ENCODE results near the gene DAAM1.

The DAAM1 gene

GRCh38 chr14:59188461-59189090 is at the start of gene DAAM1:
DAAM1 (plus strand) TSS chr14:59188667; CDS start chr14:59263478, 74,811 bp downstream.
- peak; percentile 92 for DNase-seq

DNA sequence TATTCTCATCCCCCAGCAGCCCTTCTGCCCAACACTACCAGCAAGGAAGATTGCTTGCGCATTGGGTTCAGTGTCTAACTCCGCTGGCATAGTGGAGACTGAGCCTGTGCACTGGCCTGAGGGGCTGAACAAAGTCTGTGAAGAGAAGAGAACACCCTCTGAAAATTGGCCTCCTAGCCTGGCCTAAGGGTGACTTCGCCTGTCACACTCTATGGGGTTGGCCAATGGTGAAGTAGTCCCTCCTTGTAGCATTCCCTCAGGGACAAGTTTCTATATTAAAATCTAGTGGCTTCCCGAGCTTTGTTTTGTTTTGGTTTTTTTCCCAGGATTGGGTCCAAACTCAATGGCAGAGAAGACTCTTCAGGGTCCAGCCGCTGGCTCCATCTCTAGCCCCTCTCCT is 49.1 kb upstream of the DAAM1 start:
- DNase-seq, result no peak

- DNase-seq, result no peak
Observed at GRCh38 chr14:59140106-59140843, 48.2 kb upstream of the DAAM1 start.

GRCh38 chr14:59146484-59146883 is 42.0 kb upstream of the DAAM1 start:
- no peak for DNase-seq

DNA sequence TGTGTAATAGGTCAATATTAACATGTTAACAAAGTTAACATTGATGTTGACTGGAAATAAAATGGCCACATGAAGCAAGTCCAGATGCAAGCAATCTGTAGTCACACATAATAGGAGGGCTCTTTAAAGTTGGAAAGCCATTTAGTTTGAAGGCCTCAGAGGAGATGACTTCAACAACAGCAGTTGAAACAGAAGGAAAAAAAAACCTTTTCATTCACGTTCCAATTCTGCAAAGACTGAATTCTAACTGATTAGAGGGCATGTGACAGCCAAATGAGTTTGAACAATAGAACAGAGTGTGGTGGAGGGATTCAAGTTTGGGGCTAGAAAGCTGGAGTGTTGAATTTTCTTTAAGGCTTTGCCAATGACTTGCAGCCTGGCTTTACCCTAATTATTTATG is 41.5 kb upstream of the DAAM1 start:
- no peak for DNase-seq

DNA sequence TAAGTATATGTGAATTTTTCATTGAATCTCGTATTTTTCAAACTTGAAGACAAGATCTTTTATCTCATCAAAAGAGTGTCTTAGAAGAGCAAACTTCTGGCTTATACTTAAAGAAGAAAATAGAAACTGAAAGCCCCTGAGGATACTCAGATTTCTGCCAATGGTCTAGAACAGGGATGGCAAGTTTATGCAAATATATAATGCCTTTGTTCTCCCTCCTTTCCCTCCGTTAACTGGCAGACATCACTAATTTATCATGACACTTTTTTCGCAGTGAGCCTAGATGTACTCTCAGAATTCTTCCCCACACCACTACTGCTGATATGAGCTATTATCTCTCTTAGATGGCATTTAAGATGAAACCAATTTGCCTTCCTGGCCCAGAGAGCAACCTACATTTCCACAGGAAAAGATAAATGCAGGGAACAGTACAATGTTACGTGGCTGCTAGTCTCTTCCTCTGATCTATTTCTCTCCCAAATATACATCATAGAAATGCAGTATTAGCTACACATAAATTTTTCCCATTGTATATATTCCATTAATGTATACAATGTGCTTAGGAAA is 40.0 kb upstream of the DAAM1 start:
- DNase-seq, result no peak

DNA sequence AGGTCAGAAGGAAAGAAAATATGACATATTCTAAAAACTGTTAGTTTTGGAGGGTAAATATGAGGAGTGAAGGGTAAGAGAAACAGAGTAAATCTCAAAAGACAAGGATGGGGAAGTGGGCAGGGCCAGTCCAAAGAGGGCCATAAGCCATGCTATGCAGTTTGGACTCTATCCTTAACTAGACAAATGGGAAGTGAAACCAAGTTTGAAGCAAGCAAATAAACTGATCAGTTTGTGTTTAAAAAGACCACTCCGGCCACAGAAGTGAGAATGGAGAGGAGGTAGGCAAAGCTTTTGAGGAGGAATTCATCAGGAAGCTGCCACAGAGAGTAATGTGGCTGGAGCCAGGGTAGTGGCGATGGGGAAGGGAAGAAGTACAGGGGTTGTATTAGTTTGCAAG is 37.5 kb upstream of the DAAM1 start:
- no peak for DNase-seq

DNA sequence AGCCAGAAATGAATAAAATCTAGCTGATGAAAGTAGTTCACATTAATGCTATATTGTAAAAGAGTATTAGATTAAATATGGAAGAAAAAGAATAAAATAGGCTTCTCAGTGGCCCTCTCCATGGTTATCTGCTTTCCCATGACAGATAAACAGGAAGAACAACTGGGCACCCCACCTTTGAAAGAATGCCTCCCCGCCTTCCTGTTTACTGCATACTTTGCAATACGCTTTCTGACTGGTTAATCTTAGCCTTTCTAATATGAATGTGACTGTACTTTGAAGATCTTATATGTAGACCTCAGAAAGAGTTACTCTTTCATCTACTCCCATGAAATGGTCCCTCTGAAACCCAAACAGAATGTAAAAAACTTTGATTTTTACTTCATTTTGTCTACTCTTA is 34.1 kb upstream of the DAAM1 start:
- DNase-seq, result no peak

DNA sequence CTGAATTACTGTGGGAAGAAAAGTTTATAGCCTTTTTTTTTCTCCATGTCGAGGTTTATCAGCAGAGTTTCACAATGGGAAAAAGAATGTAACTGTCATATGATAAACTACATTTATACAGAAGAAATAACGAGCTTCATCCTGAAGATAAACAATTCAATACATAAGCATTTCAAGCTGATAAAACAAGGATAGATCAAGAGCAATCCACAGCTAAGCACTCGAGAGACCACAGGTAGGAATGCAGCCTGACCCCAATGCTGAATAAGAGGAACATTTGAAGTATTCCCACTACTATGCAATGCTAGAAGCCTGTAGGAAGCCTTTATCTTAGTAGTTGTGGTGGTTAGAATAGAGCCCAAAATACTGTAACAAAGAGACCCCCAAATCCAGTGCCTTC is 32.6 kb upstream of the DAAM1 start:
- DNase-seq, result no peak

GRCh38 chr14:59159169-59159568 is 29.3 kb upstream of the DAAM1 start:
- DNase-seq, result no peak

DNA sequence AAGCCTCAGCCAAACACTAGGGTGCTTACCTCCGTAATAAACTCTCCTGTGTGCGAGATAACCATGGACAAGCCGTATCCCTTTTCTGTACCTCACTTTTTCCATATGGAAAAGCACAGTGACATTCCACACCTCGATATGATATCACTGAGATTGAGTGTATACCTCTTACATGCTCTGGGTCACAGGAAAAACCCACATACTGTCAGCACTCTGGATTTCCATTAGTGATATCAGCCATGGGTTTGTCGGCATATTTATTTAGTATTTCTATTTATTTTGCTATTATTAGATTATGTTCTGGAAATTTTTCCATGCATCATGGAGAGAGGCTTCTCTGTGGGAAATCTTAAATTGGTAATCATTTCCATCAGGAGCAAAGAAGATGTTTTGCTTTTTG is 28.0 kb upstream of the DAAM1 start:
- no peak for DNase-seq

DNA sequence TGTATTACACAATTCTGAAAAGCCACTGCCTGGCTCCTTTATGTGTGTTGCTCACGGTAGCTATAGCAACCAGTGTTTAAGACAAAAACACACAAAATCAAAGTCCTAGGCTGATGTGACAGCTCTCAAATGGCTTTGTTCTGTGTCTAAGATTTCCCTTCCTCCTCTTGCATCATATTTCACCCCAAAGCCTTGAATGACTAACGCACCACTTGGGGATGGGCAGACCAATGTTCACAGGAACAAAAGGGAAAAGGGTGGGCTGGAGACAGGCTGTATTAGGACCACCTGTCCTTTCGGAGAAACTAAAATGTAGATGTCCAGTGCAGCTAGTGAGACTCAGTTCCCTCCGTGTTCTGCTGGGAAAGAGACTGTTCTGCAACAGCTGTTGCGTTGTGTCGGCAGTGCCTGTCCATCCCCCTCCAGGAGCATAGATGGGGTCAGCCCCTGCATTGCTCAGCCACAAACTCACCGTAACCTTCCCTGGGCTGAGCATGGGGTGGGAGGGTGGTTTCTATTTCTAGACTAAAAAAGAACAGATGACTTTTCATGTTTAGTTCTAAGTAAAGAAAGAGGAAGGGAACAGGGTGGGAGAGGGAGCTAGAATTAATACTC is 26.8 kb upstream of the DAAM1 start:
- DNase-seq, result no peak

DNA sequence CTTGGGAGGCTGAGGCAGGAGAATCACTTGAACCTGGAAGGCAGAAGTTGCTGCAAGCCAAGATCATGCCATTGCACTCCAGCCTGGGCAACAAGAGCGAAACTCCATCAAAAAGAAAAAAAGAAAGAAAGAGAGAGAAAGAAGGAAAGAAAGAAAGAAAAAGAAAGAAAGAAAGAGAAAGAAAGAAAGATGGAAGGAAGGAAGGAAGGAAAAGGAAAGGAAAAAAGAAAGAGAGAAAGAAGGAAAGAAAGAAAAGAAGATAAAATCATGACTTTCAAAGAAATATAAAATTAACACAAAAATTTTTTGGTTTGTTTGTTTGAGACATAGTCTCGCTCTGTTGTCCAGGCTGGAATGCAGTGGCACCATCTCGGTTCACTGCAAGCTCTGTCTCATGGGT is 22.2 kb upstream of the DAAM1 start:
- no peak for DNase-seq

GRCh38 chr14:59175404-59175803 is 13.1 kb upstream of the DAAM1 start:
- no peak for DNase-seq

GRCh38 chr14:59176765-59177164 is 11.7 kb upstream of the DAAM1 start:
- no peak for DNase-seq

DNA sequence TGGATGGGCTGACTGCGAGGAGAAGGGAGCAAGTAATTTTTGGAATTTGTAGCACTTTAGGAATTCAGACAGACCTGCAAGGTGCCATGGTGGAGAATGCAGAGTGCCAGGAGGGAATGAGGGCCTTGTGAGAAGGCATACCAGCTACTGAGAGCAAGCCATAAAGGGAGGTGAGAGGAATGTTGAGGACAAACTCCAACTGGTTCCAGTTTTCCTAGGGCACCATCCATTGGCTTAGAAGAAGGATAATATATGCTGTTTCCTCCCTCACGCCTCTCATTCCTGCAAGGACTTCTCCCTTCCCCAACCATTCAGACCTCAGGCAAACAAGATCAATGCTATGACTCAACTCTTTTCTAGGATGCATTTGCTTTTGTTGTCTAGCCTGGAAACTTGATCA is 11.2 kb upstream of the DAAM1 start:
- no peak for DNase-seq

DNA sequence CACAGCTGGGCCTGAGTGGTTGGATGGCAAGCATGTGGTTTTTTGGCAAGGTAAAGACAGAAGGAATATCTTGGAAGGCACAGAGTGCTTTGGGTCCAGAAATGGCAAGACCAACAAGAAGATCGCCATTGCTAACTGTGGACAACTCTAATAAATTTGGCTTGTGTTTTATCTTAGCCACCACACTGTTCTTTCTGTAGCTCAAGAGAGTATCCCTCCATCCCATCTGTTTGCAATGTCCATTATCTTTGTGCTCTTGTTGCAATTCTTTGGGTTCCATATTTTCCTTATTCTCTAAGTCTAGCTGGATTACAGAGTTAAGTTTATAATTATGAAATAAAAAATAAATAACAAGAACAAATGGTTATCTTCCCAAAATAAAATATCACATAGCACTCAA is 6.7 kb upstream of the DAAM1 start:
- no peak for DNase-seq

DNA sequence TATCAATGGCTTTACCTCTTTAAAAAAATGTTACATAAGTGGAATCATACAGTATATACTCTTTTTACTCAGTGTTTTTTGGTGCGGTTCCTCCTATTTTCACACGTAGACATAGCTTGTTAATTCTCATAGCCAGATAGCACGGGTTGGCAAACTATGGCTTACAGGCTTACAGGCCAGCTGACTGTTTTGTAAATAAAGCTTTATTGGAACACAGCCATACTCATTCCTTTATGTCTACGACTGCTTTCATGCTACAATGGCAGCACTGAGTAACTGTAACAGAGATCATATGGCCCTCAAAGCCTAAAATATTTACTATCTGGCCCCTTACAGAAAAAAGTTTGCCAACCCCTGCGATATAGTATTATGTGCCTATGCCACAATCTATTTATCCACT is 5.8 kb upstream of the DAAM1 start:
- DNase-seq, result no peak

DNA sequence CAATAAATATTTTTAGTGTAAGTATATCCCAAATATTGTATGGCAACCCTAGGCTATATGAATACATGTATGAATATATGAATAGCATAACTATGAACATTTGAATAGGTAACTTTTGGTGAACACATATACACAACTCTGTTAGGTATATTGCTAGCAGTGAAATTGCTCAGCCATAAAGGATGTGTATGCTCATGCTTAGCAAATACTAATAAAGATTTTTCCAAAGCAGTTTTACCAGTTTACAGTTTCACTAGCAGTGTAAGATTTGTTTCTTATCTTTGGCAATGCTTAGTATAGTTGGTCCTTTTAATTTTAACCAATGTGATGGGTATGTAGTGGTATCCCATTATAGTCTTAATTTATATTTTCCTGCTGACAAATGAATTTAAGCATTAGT is 5.3 kb upstream of the DAAM1 start:
- DNase-seq, result no peak

DNA sequence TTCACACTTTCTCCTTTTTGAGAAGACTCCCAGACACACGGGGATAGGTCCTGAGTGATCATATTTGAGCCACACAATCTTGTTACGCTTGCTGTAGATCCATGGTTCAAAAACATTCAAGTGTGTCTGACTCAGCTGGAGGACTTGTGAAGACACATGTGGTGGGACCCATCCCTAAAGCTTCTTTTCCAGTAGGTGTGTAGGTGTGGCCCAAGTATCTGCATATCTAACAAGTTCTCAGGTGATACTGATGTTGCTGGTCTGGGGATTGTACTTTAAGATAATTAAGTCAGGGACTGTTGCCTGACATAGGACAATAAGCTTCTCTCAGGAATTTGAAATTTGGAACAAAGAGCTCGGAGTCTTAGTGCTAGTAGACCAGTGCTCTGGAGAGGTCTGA is 4.1 kb upstream of the DAAM1 start:
- DNase-seq, result no peak

DNA sequence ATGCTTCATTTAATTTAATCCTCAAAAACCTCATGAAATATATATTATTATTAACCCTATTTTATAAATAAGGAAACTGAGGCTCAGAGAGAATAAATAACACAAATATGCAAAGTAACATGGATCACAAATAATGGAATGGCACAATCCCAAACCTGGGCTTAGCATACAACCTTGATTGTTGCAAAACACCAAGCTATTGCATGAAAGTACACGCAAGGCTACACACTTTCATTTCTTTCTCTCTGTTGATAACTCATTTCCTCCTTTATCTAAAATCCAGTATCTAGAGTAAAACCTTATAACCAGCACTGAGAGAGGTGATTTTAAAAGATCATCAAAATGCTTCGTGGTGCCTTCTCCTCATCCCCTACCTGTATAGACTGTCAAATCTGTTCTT is 2.8 kb upstream of the DAAM1 start:
- no peak for DNase-seq

DNA sequence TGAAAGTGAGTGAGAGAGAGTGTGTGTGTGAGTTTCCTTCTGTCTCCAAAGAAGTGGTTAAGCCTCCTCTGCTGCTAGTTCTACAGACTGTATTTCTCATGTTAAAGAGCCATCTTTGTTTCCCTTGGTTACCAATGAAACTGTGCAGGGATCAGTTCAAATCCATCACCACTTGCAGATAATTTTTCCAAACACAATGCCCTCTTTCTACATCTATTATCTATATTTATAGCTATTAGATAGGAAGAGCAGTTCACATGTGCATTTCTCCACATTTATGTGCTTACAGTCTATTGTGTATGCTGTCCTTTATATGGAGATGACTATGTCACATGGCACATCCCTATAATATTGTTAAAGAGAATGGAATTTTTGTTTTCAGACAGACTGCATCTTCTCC is 2.2 kb upstream of the DAAM1 start:
- no peak for DNase-seq

GRCh38 chr14:59187118-59187517 is 1.3 kb upstream of the DAAM1 start:
- DNase-seq, result no peak

GRCh38 chr14:59187802-59188460 is 536 bp upstream of the DAAM1 start:
- no peak for DNase-seq

Data from activated T-cell treated with anti-CD3 and anti-CD28 coated beads, Interleukin-2, amount 50 U/mL, for 1 hour (primary cell).